Caki2 (cell line): ENCODE results near the gene NRXN3. TPM values are rescaled to one million over a fixed set of nuclear protein-coding genes. Genes with fewer than 3 reads are reported as not detected.
A peak's percentile ranks its signal among the peaks of the same experiment; 100 is the strongest.

ENCODE experiments used
- DNase-seq: peaks from one replicate; pipeline ENCODE4 v3.0.0-alpha.2; 2015; ENCODE audit warnings: low read depth
- in situ Hi-C: cut with HindIII; loops from 2 replicates; pipeline ENCODE4 v1.10.0; 2016; ENCODE audit warnings: low sequenced_read_pairs, low pct_unique_long_range_greater_than_20kb, mixed read lengths
- total RNA-seq: library from RNA; depleted of rRNA; stranded (reverse); fragments of >200 nt; shearing (Covaris generic); gene quantifications from 2 replicates; pipeline ENCODE4 v1.2.3, GENCODE V29; 2014; ENCODE audit warnings: low replicate concordance

Gene NRXN3
- total RNA-seq, 1 experiment from 2014 or later = not detected

GRCh38 chr14:79270361-79270760, 1100.2 kb downstream of the NRXN3 start:
- in situ Hi-C loops = no loop called here

DNA sequence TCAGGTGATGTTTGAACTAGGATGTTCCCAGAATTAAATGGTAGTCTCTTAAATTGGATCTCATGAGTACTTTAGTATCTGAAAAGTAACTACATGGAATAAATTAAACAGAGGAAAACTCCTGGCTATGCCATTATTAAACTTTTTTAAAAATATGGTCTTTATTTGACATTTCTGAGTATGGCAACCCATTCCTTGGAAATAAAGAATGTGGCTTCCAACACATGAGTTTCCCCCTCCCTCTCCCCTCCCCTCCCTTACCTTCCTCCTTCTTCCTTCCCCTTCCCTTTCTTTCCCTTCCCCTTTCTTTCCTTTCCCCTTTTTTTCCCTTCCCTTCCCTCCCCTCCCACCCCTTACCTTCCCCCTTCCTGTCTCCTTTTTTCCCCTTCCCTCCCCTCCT, 1100.9 kb downstream of the NRXN3 start:
- in situ Hi-C loops = no loop called here
- DNase-seq = no peak

More at GRCh38 chr14:79270361-79270760, 1100.2 kb downstream of the NRXN3 start:
- DNase-seq = no peak

DNA sequence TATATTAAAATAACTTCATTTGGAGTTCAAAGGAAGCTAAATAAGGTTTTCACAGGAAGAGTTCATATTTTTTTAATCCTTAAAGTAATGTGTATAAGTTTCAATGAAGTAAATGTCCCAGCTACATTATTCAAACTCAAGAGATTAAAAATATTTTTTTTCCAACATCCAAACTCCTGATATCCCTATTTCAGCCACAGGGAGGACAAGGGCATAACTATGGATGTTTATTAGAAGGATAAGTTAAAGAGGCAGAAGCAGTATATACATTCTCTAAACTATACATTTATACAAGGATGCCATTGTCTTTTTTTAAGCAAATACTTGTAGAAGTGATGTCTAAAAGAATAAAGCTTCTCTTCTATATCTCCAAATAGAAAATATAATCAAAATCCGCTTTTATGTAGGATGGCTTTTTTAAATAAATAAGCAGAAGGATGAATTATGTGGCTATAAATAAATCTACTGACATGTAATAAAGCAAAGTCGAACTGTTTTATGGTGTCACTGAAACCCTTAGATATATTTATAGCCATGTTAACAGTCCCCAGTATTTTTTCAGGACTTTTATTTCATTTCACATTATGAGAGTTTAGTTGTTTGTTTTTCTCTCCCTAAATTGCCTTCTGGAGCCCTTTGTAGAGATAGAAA, 1104.6 kb downstream of the NRXN3 start:
- no peak for DNase-seq
- in situ Hi-C loops = no loop called here

DNA sequence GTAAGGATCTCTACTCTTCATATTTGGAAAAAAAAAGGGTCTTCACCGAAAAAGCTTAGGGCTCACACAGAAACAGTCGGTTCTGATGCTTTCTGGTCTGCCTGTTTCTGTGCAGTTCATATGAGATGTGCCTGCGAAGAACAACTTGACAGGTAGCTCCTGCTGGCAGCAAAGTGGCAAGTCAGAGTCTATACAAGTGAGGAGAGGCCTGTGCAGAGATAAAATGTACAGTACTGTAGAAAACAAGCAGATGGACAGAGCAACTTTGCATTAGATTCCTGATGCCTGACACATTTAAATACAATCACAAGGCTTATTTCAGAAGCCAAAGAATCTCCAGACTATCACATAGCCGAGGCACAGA, 1105.1 kb downstream of the NRXN3 start:
- DNase-seq = no peak
- in situ Hi-C loops = no loop called here

GRCh38 chr14:79278286-79278797, 1108.2 kb downstream of the NRXN3 start:
- DNase-seq = no peak
- in situ Hi-C loops = no loop called here

DNA sequence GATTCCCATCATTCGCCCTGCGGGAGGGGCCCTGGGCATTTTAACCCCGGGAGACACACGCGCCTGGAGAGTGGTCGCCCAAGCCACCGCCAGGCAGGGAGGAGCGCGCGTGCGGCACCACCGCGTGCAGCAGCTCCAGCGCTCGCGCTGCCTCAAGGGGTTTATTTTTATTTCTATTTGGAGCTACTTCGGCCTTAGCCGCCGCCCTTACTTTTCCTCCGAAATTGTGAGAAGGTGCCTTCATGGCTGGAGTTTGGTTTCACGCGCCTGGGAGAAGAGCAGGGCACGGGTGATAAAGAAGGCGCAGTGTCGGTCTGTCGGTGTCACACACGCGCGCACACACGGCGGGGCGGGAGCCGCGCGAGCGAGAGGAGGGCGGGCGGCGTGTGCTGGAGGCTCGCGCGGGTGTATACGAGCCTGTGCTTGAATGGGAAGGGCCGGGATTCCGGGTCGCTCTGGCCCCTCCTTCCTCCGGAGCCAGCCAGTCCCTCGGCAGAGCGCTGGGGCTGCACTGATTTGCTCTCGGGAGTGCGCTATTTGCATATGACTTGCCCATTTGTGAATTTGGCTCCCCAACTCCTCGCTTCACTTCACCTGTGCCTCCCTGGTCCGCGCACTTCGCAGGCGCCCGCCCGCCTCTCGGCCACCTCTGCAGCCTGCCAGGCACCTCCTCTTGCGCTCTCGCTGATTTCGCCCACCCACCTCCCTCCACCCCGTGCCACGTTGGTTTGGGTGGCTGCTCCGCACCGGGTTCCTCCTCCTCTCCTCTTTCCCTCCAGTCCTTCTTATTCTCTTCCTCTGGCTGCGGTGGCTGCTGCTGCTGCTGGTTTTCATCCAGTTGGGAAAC, 1108.8 kb downstream of the NRXN3 start:
- peak; percentile 90 for DNase-seq
- in situ Hi-C loops = no loop called here

- no peak for DNase-seq
Observed at GRCh38 chr14:79279645-79280597, 1109.7 kb downstream of the NRXN3 start.

DNA sequence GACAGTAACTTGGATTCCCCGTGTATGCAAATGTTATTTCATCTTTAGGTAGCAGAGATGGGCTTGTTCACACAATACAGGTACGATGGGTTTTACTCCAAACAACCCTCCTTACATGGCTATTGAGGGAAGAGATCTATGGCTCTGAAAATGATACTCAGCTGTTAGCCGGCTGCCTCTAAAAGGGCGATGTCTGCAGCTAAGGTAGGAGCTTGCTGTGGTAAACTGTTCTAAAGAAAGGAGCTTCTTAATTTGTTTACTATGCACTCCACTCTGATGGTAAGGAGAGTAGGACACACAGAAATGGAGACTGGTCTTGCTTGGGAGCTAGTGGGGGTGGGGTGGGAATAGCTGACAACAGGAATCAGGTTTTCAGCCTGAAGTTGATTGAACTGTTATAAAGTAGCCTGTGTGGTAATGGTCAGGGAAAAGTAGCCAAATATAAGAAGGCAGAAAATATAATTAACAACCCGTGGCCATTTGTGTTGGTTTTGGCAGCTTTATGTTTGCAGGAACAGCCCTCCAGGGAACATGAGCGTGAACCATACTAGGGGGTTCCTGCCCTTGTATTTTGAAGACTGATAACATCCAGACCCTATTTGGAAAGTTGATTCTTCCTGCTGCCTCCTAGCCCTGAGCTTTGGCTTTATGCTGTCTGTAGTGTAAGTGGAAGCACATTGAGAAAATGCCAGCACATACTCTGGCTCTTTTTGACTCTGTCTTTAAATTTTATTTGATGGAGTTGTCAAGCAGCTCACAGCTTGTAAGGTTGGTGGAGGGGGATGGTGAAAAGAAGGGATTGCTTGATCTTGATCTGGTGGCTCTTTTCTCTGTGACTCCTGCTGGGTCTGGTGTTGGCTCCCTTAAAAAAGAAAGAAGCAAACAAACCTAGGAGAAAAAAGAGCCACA, 1111.3 kb downstream of the NRXN3 start:
- DNase-seq = no peak
- in situ Hi-C loops = no loop called here

More at GRCh38 chr14:79279645-79280597, 1109.7 kb downstream of the NRXN3 start:
- in situ Hi-C loops = no loop called here

DNA sequence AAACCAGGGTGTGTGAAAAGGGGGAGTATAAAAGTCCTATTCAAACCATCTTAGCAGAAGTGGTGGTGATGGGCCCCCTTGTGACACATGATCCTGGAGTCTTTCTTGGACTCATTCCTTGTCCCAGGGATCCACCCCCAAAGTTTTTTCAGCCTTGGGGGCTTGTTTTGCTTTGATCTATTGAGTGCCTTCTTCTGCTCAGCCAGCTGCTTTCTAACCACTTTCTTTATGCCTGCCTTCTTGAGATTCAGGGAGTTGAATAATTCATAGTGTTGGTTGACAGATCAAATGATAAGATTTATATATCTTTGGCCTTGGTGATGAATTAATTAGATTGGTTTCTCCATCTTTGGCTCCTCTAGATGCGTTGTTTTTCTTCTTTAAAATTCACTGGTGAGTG, 1114.4 kb downstream of the NRXN3 start:
- in situ Hi-C loops = no loop called here
- DNase-seq = no peak

- no peak for DNase-seq
- in situ Hi-C loops = no loop called here
Observed at GRCh38 chr14:79285263-79285662, 1115.1 kb downstream of the NRXN3 start.

DNA sequence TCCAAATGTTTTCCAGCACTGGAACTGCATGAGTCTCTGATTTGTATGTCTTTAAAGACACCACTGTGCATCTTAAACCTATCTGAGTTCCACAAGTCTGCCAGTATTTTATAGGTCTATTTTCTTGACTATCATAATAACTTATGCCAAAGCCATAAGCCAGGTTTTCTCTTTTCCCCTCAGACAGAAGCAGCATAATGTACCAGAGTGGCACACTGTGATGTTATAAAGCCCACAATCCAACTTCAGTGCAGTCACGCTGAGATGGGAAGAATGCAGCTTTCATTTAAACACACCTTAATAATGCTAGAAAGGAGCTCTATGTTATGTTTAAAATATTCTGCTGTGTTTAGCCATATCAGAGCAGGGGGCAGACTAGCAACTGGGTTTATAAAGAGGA, 1117.8 kb downstream of the NRXN3 start:
- in situ Hi-C loops = no loop called here

DNA sequence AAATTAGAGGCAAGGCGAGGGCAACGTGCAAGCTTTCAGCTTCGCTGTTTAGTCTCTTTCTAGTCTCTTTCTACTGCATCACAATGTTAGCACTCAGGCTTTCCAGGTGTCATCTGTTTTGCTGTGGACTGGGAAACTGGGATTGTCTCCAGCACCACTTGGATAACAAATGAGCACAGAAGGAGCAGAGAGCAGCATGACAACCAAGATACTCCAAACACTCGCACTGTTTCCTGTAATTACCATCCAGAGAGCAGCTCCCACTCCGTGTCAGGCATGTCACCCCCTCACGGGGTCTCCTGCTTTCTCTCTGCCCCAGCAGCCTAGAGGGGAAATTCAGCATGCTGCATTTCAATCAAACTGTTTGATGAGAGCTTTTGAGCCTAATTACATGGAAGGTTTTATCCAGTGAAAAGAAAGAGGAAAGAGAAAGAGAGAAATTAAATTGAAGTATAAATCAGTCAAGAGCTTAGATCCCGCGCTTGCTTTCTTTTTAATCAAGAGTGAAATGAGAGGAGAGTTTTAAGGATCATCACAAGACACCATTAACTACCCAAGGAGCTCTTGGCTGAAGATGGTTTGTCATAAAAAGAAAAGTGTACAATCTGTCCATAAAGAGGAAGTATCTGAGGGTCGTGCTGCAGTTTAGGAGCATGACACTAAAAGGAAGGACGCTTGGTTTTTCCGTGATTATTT, 1123.5 kb downstream of the NRXN3 start:
- DNase-seq = no peak

More for the DNA sequence above, 1117.8 kb downstream of the NRXN3 start:
- DNase-seq = no peak

GRCh38 chr14:79294499-79294898, 1124.3 kb downstream of the NRXN3 start:
- DNase-seq = no peak
- in situ Hi-C loops = no loop called here

More for the DNA sequence above, 1123.5 kb downstream of the NRXN3 start:
- in situ Hi-C loops = no loop called here

DNA sequence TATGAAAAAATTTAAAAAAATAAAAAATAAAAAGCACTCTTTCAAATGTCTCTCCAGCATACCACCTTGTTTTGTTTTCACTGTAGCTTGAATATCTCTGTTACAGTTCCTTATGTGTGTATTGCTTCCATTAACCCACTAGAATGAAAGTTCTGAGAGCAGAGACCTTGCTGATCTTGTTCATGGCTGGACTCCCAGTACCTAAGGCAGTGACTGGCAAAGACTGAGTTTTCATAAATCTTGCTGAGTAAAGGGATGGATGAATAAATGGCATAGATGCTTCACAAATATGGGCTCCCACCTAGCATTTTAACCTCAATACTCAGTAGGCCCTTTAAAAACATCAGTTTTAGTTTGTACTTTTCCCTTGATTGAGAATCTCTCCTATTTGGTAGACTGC, 1125.2 kb downstream of the NRXN3 start:
- in situ Hi-C loops = no loop called here
- no peak for DNase-seq

DNA sequence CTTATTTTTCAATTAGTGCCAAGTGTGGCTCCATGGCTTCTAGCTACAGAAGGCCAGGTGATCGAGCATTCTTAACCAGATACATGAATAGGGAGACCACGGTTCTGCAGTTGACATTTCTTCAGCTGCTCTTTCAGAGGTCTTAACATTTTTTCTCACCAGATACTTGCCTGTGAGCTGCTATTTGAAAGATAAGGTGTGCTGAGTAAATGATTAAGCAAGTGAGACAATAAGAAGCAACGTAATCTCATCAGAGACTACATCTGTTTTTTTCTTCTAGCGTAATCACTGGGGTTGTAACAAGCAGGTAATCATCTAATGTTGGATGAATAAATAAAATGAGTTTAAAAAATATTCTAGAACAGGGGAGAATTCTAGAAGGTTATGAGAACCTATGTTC, 1128.2 kb downstream of the NRXN3 start:
- in situ Hi-C loops = no loop called here
- no peak for DNase-seq

- in situ Hi-C loops = no loop called here
- DNase-seq = no peak
Observed at GRCh38 chr14:79299162-79299561, 1129.0 kb downstream of the NRXN3 start.

DNA sequence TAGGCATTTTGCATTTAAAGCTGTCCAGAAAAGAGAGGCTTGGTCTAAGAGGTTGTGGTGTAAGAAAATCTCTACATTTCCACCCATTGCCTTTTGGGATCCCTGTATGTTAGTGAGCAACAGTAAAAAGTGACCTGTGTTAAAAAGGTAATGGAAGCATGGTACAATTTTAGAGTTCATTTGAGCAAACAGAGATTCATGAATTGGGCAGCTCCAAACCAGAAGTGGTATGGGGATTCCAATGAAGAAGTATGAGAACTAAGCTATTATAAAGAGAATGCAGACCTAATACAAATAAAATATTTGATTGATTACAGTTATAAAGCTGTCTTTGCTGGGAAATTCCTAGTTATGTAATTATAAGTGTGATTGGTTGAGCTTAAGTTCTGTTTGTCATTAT, 1134.1 kb downstream of the NRXN3 start:
- no peak for DNase-seq
- in situ Hi-C loops = no loop called here
